Neural cell (in vitro differentiated cells): ENCODE results near the gene PTCD1.

ENCODE experiments used
- EP300 ChIP-seq: fragments of 450-650 bp; conservative IDR thresholded peaks from 2 replicates; pipeline ENCODE4 v1.6.1; 2014; ENCODE audit warnings: antibody characterized with exemption, mild to moderate bottlenecking, moderate library complexity; ENCODE audit not compliant: poor library complexity, severe bottlenecking
- EZH2 ChIP-seq: fragments of 200-600, 300-800 bp; shearing (Covaris generic), sonication (generic); IDR thresholded peaks from 2 replicates; pipeline ENCODE4 v1.6.1; 2014; ENCODE audit warnings: antibody characterized with exemption, low read length, borderline replicate concordance, mild to moderate bottlenecking; ENCODE audit not compliant: insufficient read depth, poor library complexity, severe bottlenecking
- MXI1 ChIP-seq: fragments of 450-650 bp; conservative IDR thresholded peaks from 2 replicates; pipeline ENCODE4 v1.6.1; 2014; ENCODE audit warnings: antibody characterized with exemption, mild to moderate bottlenecking; ENCODE audit not compliant: poor library complexity, severe bottlenecking
- POLR2AphosphoS5 ChIP-seq: IDR thresholded peaks from 2 replicates; pipeline ENCODE4 v1.6.1; 2012
- RAD21 ChIP-seq: fragments of 450-650 bp; conservative IDR thresholded peaks from 2 replicates; pipeline ENCODE4 v1.6.1; 2014; ENCODE audit warnings: antibody characterized with exemption, mild to moderate bottlenecking, moderate library complexity
- SMC3 ChIP-seq: fragments of 450-650 bp; conservative IDR thresholded peaks from 2 replicates; pipeline ENCODE4 v1.6.1; 2014; ENCODE audit warnings: antibody characterized with exemption, mild to moderate bottlenecking, moderate library complexity; ENCODE audit not compliant: poor library complexity
- TAF1 ChIP-seq: IDR thresholded peaks from 2 replicates; pipeline ENCODE4 v1.6.1; 2012; ENCODE audit warnings: low read depth
- TF ChIP-seq, protein P1 (sequence below): fragments of 450-650 bp; IDR thresholded peaks from 2 replicates; pipeline ENCODE4 v1.5.1; 2014; ENCODE audit warnings: antibody characterized with exemption, mild to moderate bottlenecking, moderate library complexity; ENCODE audit not compliant: poor library complexity, severe bottlenecking
- TF ChIP-seq, protein P2 (sequence below): IDR thresholded peaks from 2 replicates; pipeline ENCODE4 v1.6.1; 2012; ENCODE audit warnings: borderline replicate concordance

DNA sequence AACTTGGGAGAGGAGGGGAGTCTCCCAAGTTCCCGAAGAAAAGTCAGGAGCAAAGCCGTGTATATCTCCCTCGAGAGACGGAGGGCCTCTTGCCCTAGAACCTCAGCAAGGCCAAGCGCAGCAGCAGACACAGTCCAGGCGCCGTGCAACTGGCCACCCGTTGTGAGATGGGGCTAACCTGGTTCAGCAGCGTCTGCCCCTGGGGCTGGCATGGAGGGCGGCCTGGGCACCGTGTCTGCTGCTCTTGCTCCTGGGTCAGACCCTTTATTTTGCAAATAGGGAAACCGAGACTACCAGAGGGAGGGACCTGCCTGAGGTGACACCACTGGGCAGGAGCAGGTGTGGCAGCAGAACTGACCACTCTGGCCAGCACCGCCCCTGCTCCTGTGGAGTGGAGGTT, 13.9 kb upstream of the PTCD1 start:
- TF ChIP-seq, protein P1, sequence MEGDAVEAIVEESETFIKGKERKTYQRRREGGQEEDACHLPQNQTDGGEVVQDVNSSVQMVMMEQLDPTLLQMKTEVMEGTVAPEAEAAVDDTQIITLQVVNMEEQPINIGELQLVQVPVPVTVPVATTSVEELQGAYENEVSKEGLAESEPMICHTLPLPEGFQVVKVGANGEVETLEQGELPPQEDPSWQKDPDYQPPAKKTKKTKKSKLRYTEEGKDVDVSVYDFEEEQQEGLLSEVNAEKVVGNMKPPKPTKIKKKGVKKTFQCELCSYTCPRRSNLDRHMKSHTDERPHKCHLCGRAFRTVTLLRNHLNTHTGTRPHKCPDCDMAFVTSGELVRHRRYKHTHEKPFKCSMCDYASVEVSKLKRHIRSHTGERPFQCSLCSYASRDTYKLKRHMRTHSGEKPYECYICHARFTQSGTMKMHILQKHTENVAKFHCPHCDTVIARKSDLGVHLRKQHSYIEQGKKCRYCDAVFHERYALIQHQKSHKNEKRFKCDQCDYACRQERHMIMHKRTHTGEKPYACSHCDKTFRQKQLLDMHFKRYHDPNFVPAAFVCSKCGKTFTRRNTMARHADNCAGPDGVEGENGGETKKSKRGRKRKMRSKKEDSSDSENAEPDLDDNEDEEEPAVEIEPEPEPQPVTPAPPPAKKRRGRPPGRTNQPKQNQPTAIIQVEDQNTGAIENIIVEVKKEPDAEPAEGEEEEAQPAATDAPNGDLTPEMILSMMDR: no peak
- TF ChIP-seq MXI1: no peak
- no peak for TF ChIP-seq EP300
- no peak for TF ChIP-seq EZH2
- no peak for TF ChIP-seq TAF1
- no peak for TF ChIP-seq POLR2AphosphoS5
- TF ChIP-seq, protein P2, sequence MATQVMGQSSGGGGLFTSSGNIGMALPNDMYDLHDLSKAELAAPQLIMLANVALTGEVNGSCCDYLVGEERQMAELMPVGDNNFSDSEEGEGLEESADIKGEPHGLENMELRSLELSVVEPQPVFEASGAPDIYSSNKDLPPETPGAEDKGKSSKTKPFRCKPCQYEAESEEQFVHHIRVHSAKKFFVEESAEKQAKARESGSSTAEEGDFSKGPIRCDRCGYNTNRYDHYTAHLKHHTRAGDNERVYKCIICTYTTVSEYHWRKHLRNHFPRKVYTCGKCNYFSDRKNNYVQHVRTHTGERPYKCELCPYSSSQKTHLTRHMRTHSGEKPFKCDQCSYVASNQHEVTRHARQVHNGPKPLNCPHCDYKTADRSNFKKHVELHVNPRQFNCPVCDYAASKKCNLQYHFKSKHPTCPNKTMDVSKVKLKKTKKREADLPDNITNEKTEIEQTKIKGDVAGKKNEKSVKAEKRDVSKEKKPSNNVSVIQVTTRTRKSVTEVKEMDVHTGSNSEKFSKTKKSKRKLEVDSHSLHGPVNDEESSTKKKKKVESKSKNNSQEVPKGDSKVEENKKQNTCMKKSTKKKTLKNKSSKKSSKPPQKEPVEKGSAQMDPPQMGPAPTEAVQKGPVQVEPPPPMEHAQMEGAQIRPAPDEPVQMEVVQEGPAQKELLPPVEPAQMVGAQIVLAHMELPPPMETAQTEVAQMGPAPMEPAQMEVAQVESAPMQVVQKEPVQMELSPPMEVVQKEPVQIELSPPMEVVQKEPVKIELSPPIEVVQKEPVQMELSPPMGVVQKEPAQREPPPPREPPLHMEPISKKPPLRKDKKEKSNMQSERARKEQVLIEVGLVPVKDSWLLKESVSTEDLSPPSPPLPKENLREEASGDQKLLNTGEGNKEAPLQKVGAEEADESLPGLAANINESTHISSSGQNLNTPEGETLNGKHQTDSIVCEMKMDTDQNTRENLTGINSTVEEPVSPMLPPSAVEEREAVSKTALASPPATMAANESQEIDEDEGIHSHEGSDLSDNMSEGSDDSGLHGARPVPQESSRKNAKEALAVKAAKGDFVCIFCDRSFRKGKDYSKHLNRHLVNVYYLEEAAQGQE: no peak
- no peak for TF ChIP-seq RAD21
- TF ChIP-seq SMC3: no peak
